ENCODE results near the gene COQ8A.

- TF ChIP-seq SPI1 (IDR thresholded peaks at IDR 0.05; ENCODE audit: borderline replicate concordance, low read depth) (no peak), CTCF (IDR thresholded peaks at IDR 0.05; ENCODE audit: insufficient read depth, low read length) (no peak), REST (IDR thresholded peaks at IDR 0.05; ENCODE audit: insufficient replicate concordance, low read depth) (no peak), POLR2AphosphoS5 (IDR thresholded peaks at IDR 0.05; ENCODE audit: low read depth) (no peak)
These were observed 23.6 kb upstream of the COQ8A start for GRCh38 chr1:226916497-226916896.
